GM12891 (cell line): ENCODE data around the gene ZBTB20.

ENCODE experiments used
- DNase-seq: peaks from one replicate; pipeline ENCODE4 v3.0.0; 2011; ENCODE audit warnings: low spot score; ENCODE audit not compliant: insufficient read length
- FAIRE-seq: peaks from 2 replicates; lab custom pipeline; 2011; peaks lifted over from hg19 to GRCh38; lab: Jason Lieb, UNC
- PAX5 ChIP-seq: IDR thresholded peaks from 2 replicates; pipeline ENCODE4 v1.6.1; 2011; ENCODE audit warnings: low read length, moderate library complexity, mild to moderate bottlenecking; ENCODE audit not compliant: insufficient read depth, severe bottlenecking
- POLR2A ChIP-seq: IDR thresholded peaks from 2 replicates; pipeline ENCODE4 v1.6.1; 2011; ENCODE audit warnings: low read depth, low read length, control low read depth
- POLR2AphosphoS5 ChIP-seq: IDR thresholded peaks from 2 replicates; pipeline ENCODE4 v1.6.1; 2011; ENCODE audit warnings: low read depth, low read length, control low read depth
- POU2F2 ChIP-seq: IDR thresholded peaks from 2 replicates; pipeline ENCODE4 v1.6.1; 2011; ENCODE audit warnings: low read depth, mild to moderate bottlenecking, control low read depth, low read length, moderate library complexity
- SPI1 ChIP-seq: IDR thresholded peaks from 2 replicates; pipeline ENCODE4 v1.6.1; 2011; ENCODE audit warnings: low read depth, low read length, control low read depth
- TAF1 ChIP-seq: IDR thresholded peaks from 2 replicates; pipeline ENCODE4 v1.6.1; 2011; ENCODE audit warnings: low read depth, low read length, control low read depth

Gene ZBTB20

DNA sequence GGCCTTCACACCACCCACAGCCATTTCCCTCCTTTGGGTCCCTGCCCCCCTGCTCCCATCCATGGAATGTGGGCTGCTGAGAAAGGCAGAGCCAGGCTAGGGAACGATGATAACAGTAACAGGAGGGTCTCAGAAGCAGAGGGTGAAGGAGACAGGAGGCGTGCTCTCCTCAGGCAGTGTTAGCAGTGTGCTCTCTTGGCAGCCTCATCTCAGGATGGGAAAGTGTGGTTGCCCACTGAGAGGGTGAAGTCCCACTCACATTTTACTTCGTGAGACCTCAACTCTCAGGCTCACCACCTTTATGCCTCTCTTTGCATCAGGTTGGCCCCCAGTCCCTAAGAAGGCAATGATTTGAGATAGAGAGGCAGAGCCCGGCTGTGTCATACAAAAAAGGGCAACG is 828.8 kb downstream of the ZBTB20 start:
- DNase-seq = no peak
- no peak for FAIRE-seq
- TF ChIP-seq POLR2AphosphoS5 = no peak
- no peak for TF ChIP-seq TAF1
- TF ChIP-seq POLR2A = no peak
- no peak for TF ChIP-seq POU2F2
- no peak for TF ChIP-seq PAX5

DNA sequence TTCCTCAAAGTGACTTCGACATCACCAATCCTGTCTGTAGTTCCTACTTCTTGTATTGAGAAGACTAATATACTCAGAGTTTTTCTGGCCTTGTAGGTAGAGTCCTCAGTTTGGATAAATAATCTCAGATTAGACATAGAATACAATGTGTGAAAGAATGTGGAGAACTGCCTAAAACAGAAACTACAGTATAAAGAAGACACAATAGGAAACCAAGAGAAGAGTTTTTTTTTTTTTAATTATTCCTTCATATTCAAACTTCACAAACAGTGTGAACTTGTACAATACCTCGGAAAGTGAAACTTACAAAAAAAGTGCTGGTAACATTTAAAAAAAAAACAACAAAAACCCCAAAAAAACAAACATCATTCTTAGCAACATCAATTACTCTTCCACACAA is 832.8 kb downstream of the ZBTB20 start:
- FAIRE-seq (no peak), DNase-seq (no peak)

DNA sequence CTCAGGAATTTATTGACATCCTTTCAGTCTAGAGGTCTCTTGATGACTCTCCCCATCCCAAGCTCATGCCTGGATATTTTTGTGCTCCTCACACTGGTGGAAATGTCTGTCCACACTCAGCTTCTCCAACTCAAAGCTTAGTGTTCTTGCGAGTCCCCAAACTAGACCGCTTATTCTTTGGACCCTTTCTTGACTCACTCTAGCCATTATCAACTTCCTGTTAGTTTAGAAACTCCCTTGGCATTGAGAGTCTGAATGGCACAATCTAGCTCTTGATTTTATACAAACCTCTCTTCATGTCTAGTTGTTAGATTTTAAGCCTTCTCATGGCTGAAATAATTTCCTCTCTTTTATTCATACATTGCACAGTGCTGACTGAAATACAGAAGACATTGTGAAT is 833.7 kb downstream of the ZBTB20 start:
- DNase-seq (no peak), FAIRE-seq (no peak)
- TF ChIP-seq POLR2AphosphoS5 (no peak), TAF1 (no peak), SPI1 (no peak), POU2F2 (no peak), POLR2A (no peak), PAX5 (no peak)

More for the DNA sequence above, 832.8 kb downstream of the ZBTB20 start:
- TF ChIP-seq PAX5 (no peak), POLR2AphosphoS5 (no peak), POU2F2 (no peak), POLR2A (no peak), TAF1 (no peak), SPI1 (no peak)

DNA sequence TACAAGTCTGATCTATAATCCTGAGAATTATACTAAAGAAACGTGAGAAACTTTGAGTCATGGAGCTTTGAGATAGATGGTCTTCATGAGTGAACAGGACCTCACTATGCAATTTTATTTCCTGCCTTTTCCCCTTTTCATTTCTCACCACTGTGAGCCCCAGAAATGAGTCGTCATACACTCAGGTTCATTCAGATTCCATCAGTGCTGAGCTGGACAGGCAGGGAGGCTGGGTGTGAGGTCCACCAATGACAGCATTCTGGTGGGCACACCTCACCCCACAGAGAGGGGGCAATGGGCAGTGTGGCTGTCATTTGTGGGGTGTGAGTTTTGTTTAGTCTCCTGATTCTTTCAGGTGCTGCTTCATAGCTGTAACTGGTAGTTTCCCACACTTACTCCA is 836.4 kb downstream of the ZBTB20 start:
- FAIRE-seq = peak; percentile 43
- no peak for TF ChIP-seq PAX5
- DNase-seq = no peak

DNA sequence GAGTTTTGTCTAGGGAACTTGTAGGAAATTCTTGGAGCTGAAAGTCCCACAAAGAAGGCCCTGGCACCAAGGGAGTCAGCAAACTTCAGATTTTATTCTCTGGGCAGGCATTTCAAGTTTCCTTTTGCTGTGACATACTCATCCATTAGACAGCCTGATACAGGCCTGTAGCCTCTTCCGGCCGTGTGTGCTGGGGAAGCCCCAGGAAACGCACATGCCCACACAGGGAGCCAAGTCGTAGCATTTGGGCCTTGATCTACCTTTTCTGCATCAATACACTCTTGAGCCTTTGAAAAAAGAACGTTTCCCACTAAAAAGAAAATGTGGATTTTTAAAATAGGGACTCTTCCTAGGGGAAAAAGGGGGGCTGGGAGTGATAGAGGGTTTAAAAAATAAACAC is 838.3 kb downstream of the ZBTB20 start:
- no peak for TF ChIP-seq POU2F2
- TF ChIP-seq TAF1 = no peak
- 0 out of 2 replicates have a peak, but pooled peaks have one; percentile 33 for TF ChIP-seq POLR2A
- TF ChIP-seq POLR2AphosphoS5 = peak; percentile 53; the same call in 1 of the 2 replicates
- TF ChIP-seq PAX5 = no peak
- FAIRE-seq (peak; percentile 98), DNase-seq (no peak)

DNA sequence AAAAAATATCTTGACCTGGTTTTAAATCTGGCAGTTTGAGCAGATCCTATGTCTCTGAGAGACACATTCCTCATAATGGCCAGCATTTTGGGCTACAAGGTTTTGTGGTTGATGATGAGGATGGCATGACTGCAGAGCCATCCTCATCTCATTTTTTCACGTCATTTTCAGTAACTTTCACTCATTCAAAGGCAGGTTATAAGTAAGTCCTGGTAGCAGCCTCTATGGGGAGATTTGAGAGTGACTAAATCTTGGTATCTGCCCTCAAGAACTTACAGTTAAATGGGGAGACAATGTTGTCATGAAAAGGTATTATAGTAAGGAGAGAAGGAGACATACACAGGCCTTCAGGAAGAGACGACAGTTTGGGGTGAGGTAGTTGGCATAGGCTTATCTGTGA is 838.7 kb downstream of the ZBTB20 start:
- FAIRE-seq (no peak), DNase-seq (no peak)
- TF ChIP-seq POLR2A = no peak
- TF ChIP-seq POU2F2 = no peak
- no peak for TF ChIP-seq POLR2AphosphoS5
- TF ChIP-seq PAX5 = no peak
- no peak for TF ChIP-seq TAF1
- TF ChIP-seq SPI1 = no peak

DNA sequence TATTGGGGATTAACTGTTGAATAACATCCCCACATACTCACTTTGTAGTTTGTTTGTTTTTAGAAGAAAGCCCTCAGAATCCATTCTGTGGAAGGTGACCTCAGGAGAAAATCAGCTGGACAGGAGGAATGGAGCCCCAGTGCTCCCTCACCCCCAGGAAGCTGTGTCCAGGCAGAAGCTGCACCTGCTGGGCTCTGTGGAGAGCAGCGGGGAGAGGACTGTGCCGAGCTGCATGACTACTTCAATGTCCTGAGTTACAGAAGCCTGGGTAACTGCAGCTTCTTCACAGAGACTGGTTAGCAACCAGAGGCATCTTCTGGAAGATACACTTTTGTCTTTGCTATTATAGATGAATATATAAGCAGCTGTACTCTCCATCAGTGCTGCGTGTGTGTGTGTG is 839.3 kb downstream of the ZBTB20 start:
- DNase-seq = no peak
- FAIRE-seq = no peak
- TF ChIP-seq SPI1 = no peak
- no peak for TF ChIP-seq TAF1
- no peak for TF ChIP-seq PAX5
- TF ChIP-seq POLR2A = no peak
- TF ChIP-seq POU2F2 = no peak
- no peak for TF ChIP-seq POLR2AphosphoS5

DNA sequence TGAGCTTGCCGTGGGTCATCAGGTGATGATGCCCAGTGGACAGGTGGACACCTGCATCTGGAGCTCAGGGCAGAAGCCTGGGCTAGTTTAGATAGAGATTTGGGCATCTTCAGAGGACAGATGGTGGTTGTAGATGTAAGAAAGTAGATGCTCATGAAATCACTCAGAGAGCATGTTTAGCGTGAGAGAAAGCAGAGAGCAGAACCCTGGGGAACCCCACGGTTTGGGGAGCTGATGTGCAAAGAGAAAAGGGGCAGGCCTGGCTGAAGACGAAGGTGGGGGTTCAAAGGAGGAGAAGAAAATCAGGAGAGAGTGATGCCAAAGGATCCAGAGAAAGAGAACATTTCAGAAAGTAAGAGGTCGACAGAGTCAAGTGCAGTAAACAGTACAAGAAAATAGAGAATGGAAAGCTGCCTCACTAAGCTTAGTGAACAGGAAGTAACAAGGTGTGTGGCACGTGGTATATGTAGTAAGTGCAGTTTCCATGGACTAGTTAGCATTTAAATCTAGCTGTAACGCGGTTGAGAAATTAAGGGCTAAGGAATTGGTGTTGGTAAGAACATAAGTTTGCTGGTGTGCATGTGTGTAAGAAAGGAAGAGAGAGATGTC is 839.8 kb downstream of the ZBTB20 start:
- peak; percentile 90 for FAIRE-seq
- DNase-seq = no peak
- peak; percentile 82 for TF ChIP-seq PAX5
- 0 out of 2 replicates have a peak, but pooled peaks have one; percentile 40 for TF ChIP-seq POLR2AphosphoS5
- no peak for TF ChIP-seq POLR2A
- TF ChIP-seq TAF1 = no peak
- no peak for TF ChIP-seq SPI1
- no peak for TF ChIP-seq POU2F2

DNA sequence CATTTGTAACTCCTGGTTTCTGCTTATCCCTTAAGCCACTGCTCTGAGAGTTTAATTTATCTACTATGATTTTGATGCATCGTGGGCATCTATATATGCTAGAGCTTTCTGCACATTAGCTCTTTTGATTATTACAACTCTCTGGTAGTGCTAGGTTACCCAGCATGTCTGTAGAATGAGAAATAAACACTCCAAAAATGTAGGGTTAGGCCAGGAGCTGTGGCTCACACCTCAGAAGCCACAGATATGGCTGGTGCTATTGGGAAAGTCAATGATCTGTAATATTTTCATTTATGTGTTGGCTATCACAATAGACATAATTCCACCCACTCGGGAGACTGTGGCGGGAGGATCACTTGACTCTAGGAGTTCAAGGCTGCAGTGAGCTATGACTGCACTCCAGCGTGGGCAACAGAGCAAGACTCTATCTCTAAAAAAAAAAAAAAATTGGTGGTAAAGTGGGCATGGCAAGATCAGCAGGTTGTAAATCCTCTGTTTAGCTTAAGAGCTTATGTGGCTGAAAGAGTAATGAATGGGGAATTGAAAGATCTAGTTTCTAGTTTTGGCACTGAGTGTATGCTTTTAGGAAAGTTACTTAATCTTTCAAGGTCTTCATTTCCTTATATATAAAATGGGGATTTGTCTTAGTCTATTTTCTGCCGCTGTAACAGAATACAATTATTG is 847.0 kb downstream of the ZBTB20 start:
- FAIRE-seq = peak; percentile 57
- DNase-seq = no peak

DNA sequence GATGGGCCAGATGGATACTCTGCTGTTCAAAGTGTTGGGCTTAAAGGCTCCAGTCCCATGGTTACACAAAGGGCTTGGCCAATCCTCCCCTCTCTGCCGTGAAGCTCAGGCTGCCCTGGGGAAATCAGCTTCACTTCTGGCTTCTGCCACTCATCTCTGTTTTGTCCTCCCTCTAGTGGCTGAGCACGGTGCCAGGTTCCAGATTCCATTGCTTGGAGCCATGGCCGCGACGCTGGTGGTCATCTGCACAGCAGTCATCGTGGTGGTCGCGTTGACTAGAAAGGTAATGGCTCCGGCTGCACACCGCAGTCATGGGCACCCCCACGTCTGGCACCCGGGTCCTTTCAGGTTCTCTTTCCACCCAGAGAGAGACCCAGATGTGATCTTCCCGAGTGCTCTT is 847.7 kb downstream of the ZBTB20 start:
- DNase-seq = no peak
- peak; percentile 40 for FAIRE-seq
- TF ChIP-seq POU2F2 = no peak
- TF ChIP-seq TAF1 = no peak
- no peak for TF ChIP-seq POLR2AphosphoS5
- TF ChIP-seq POLR2A = no peak
- TF ChIP-seq PAX5 = no peak
- no peak for TF ChIP-seq SPI1

More for the DNA sequence above, 847.0 kb downstream of the ZBTB20 start:
- TF ChIP-seq TAF1 (no peak), POLR2AphosphoS5 (no peak), SPI1 (peak; percentile 71)
